ENCODE measurements around the gene TBC1D23.

TBC1D23 gene

GRCh38 chr3:100358413-100358812 is 97.6 kb downstream of the TBC1D23 start:
- DNase-seq, result no peak

- DNase-seq, result no peak
These were observed 98.2 kb downstream of the TBC1D23 start for GRCh38 chr3:100359035-100359434.

GRCh38 chr3:100360757-100361496 is 100.1 kb downstream of the TBC1D23 start:
- no peak for DNase-seq

- no peak for DNase-seq
These were observed 101.1 kb downstream of the TBC1D23 start for GRCh38 chr3:100361897-100362296.

GRCh38 chr3:100364421-100364820 is 103.6 kb downstream of the TBC1D23 start:
- no peak for DNase-seq

GRCh38 chr3:100366424-100366823 is 105.6 kb downstream of the TBC1D23 start:
- no peak for DNase-seq

- no peak for DNase-seq
These were observed 107.6 kb downstream of the TBC1D23 start for GRCh38 chr3:100368441-100368840.

GRCh38 chr3:100370756-100371155 is 110.0 kb downstream of the TBC1D23 start:
- DNase-seq, result no peak

- no peak for DNase-seq
These were observed 113.7 kb downstream of the TBC1D23 start for GRCh38 chr3:100374521-100374920.

Data from NCI-H526 treated with DMSO at 0.1 percent for 48 hours (cell line).